Stimulated activated CD8-positive, alpha-beta memory T cell treated with anti-CD3 and anti-CD28 coated beads, Interleukin-7, amount 100 ng/mL, for 24 hours (primary cell): ENCODE results near the gene GRIN3A.
"Not testable (repeated sequence)": the region's sequence is repeated elsewhere in the genome, so short reads cannot be mapped to it uniquely, and the experiment has no call there.

Experiments
- DNase-seq: peaks from one replicate; pipeline ENCODE4 v3.0.0-alpha.2; 2020; ENCODE audit warnings: low read depth

Gene GRIN3A

GRCh38 chr9:101578378-101578777 lies 160.1 kb downstream of the GRIN3A start:
- DNase-seq = no peak

GRCh38 chr9:101574731-101575333 lies 163.6 kb downstream of the GRIN3A start:
- DNase-seq = no peak

- no peak for DNase-seq
Observed at GRCh38 chr9:101572316-101572715, 166.1 kb downstream of the GRIN3A start.

- DNase-seq = no peak
Observed at GRCh38 chr9:101571114-101571513, 167.3 kb downstream of the GRIN3A start.

- no peak for DNase-seq
Observed at GRCh38 chr9:101569741-101570501, 168.5 kb downstream of the GRIN3A start.

GRCh38 chr9:101567725-101568350 lies 170.6 kb downstream of the GRIN3A start:
- DNase-seq = no peak

- DNase-seq = no peak
Observed at GRCh38 chr9:101566904-101567724, 171.3 kb downstream of the GRIN3A start.

GRCh38 chr9:101564252-101564651 lies 174.2 kb downstream of the GRIN3A start:
- DNase-seq = no peak

- no peak for DNase-seq
Observed at GRCh38 chr9:101562966-101563365, 175.5 kb downstream of the GRIN3A start.

- no peak for DNase-seq
Observed at GRCh38 chr9:101561740-101562139, 176.7 kb downstream of the GRIN3A start.

GRCh38 chr9:101549472-101550098 lies 188.9 kb downstream of the GRIN3A start:
- DNase-seq = not testable (repeated sequence)

- no peak for DNase-seq
Observed at GRCh38 chr9:101543098-101543735, 195.2 kb downstream of the GRIN3A start.

- no peak for DNase-seq
Observed at GRCh38 chr9:101540069-101540468, 198.4 kb downstream of the GRIN3A start.

GRCh38 chr9:101536938-101537337 lies 201.5 kb downstream of the GRIN3A start:
- DNase-seq = no peak

GRCh38 chr9:101536351-101536750 lies 202.1 kb downstream of the GRIN3A start:
- no peak for DNase-seq

- DNase-seq = peak; percentile 99
Observed at GRCh38 chr9:101533334-101534204, 204.9 kb downstream of the GRIN3A start, which contains the start of gene RNF20. Gene RNF20, plus strand, starts transcription at chr9:101533853. Its CDS starts 1,571 bp downstream, at chr9:101535424.

- DNase-seq = peak; percentile 21
Observed at GRCh38 chr9:101530076-101530711, 208.3 kb downstream of the GRIN3A start.

- no peak for DNase-seq
Observed at GRCh38 chr9:101528015-101528414, 210.4 kb downstream of the GRIN3A start.

GRCh38 chr9:101527066-101527465 lies 211.4 kb downstream of the GRIN3A start:
- no peak for DNase-seq

GRCh38 chr9:101524371-101524770 lies 214.1 kb downstream of the GRIN3A start:
- no peak for DNase-seq
